NOMO-1 (cell line): ENCODE data around the gene PSORS1C1.
"Not testable (repeated sequence)": the region's sequence is repeated elsewhere in the genome, so short reads cannot be mapped to it uniquely, and the experiment has no call there.

Experiments used
- DNase-seq, 2 experiments: peaks; one replicate each; lab custom pipeline; 2025; ENCODE audit not compliant: unreplicated experiment in 2 of 2; lab: John Stamatoyannopoulos, UW

The PSORS1C1 gene

DNA sequence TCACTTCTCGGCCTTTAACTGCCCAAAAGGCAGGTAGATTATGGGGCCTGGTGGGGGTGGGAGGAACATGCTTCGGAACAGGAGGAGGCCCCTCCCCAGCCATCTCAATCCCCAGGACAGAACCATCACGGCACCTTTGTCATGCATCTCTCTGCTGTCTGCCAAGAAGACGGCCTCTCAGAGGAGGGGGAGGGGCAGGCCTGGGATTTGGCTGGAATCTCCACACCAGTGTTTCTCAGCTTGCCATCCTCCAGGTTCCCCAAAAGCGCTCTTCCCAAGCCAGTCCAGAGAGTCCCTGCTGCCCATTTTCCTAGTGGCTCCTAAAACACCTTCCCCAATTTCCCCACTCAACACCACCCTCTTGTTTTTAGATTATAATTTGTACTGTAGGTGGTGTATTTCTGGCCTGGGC lies 58.4 kb downstream of the PSORS1C1 start:
- DNase-seq, result no peak

DNA sequence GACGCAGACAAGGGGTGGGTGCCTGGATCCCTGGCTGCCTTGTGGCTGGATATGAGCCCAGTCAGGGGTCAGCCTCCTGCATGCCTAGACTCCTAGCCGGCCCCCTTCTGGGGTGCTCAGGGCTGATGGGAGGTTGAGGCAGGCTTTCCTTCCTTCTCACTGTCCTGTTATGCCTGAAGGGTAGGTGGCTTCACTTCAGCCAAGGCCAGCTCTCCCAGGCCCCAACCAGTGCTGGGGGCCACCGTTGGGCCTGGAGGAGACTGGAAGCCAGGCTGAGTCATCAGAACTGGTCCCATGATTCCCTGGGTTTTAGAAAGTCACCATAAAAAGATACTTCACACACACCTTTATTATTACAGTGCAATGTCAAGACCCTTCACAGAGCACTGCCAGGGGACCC lies 58.8 kb downstream of the PSORS1C1 start:
- no peak for DNase-seq

DNA sequence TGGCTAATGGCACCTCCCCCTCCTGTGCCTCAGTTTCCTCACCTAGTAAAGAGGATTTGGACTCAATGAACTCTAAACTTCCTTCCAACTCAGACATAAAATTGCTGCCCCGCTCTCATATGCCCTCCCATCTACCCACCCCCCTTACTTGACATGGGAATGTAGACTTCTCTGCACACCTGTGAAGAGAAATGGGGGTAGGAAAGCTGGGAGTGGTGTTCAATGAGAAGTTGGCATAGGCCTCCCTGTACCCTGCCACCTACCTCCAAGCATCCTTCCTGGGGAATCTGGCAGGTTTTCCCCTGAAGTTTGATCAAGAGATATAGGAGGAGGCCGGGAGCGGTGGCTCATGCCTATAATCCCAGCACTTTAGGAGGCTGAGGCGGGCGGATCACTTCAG lies 59.8 kb downstream of the PSORS1C1 start:
- no peak for DNase-seq

DNA sequence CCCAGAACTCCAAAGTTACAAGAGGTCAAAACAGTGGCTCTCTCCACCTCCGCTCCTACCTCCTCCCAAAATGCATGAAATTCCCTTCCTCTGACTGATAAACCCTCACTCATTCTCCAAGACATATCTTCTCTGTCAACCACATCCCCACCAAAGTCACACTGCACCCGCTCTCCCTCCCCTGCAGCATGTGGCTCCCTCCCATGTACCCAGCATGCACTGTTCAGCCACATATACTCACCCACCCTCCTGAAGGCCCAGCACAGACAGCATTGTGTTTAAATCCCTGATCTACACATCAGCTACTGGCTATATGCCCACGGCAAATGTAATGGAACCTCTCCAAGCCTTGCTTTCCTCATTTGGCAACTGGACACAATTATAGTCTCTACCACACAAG lies 61.4 kb downstream of the PSORS1C1 start:
- DNase-seq, result no peak

- DNase-seq, result no peak
These were observed 63.8 kb downstream of the PSORS1C1 start for GRCh38 chr6:31178143-31179041.

- no peak for DNase-seq
These were observed 64.4 kb downstream of the PSORS1C1 start for GRCh38 chr6:31179042-31179386.

- DNase-seq, result no peak
These were observed 65.3 kb downstream of the PSORS1C1 start for GRCh38 chr6:31179896-31180295.

DNA sequence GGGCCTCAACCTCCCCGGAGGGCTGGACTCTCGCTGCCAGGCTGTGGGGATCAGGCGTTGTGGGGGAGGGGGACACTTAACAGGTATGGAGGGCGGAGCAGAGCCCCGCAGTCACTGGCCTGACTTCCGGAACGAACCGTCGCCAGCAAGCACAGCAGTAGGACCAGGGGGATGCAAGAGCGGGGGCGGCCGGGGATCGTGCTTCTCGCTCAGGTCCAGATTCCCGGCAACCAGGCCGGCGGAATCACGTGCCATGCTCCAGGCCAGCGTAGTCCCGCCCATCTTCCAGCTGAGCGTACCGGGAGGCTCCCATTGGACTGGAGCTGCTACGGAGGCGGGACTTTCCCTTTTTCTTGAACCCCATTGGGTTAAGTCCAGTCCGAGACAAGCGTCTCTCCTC lies 65.9 kb downstream of the PSORS1C1 start:
- peak in 1 of 2 experiments; percentile 21 for DNase-seq

DNA sequence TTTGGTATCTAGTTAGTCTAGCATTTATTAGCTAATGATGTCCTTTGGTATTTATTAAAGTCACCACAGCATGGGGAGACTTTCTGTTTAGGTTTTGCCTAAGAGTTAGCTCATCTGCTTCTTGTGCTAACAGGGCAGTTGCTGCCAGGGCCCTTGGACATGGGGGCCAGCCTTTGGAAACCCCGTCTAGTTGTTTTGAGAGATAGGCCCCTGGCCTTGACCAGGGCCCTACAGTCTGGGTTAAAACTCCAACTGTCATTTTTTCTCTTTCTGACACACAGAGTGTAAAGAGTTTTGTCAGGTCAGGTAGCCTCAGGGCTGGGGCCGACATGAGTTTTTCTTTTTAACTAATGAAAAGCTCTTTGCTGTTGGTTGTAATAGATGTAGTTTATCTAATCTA lies 68.7 kb downstream of the PSORS1C1 start:
- not testable (repeated sequence) for DNase-seq

GRCh38 chr6:31183859-31184258 lies 69.3 kb downstream of the PSORS1C1 start:
- DNase-seq, result not testable (repeated sequence)

GRCh38 chr6:31185695-31186051 lies 71.1 kb downstream of the PSORS1C1 start:
- not testable (repeated sequence) for DNase-seq

GRCh38 chr6:31186052-31186734 lies 71.6 kb downstream of the PSORS1C1 start:
- DNase-seq, result no peak

GRCh38 chr6:31187780-31188194 lies 73.2 kb downstream of the PSORS1C1 start:
- no peak for DNase-seq

DNA sequence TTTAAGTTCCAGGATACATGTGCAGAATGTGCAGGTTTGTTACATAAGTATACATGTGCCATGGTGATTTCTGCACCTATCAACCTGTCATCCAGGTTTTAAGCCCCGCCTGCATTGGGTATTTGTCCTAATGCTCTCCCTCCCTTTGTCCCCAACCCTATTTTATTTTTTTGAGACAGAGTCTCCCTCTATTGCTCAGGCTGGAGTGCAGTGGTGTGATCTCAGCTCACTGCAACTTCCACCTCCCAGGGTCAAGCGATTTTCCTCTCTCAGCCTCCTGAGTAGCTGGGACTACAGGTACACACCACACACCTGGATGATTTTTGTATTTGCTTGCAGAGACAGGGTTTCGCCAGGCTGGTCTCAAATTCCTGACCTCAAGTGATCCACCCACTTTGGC lies 74.6 kb downstream of the PSORS1C1 start:
- DNase-seq, result not testable (repeated sequence)
